Measurements from ENCODE around the gene GARRE1.

- TF ChIP-seq RAD21 (IDR thresholded peaks at IDR 0.05; ENCODE audit: low read depth): no peak
- TF ChIP-seq TEAD4 (IDR thresholded peaks at IDR 0.05): no peak
These were observed 2.6 kb downstream of the GARRE1 start for GRCh38 chr19:34256835-34257558.

Data from Ishikawa (cell line).